DND-41 (cell line): ENCODE measurements around the gene NDRG2.

Source experiments
- ATAC-seq: fragments of 200-7000 bp; cut with Tn5 transposase; 3 replicates; pipeline ENCODE4 v1.9.1; 2021; ENCODE audit warnings: low read depth; ENCODE audit not compliant: insufficient read depth
- DNase-seq: peaks from one replicate; pipeline ENCODE4 v3.0.0-alpha.2; 2020
- H2AFZ ChIP-seq: 2 replicates; pipeline ENCODE4 v1.6.0; 2012; ENCODE audit warnings: low read depth, low read length
- H3K27ac ChIP-seq: 2 replicates; pipeline ENCODE4 v1.5.1; 2012; ENCODE audit warnings: low read length, inconsistent platforms
- H3K27me3 ChIP-seq: fragments of 200-600 bp; sonication (generic); 2 replicates; pipeline ENCODE4 v1.6.0; 2012; ENCODE audit warnings: low read length, mild to moderate bottlenecking, inconsistent platforms; ENCODE audit not compliant: insufficient read depth, poor library complexity
- H3K36me3 ChIP-seq: 2 replicates; pipeline ENCODE4 v1.5.1; 2012; ENCODE audit warnings: low read length, inconsistent platforms; ENCODE audit not compliant: insufficient read depth
- H3K4me1 ChIP-seq: 2 replicates; pipeline ENCODE4 v1.5.1; 2012; ENCODE audit warnings: mild to moderate bottlenecking, low read length; ENCODE audit not compliant: insufficient read depth
- H3K4me2 ChIP-seq: 2 replicates; pipeline ENCODE4 v1.6.0; 2012; ENCODE audit warnings: mild to moderate bottlenecking, moderate library complexity, low read length, inconsistent platforms; ENCODE audit not compliant: insufficient read depth
- H3K4me3 ChIP-seq, 2 experiments: fragments of 200-600 bp in 1 of 2; shearing (Covaris generic) in 1 of 2; 2 replicates each; pipeline ENCODE4 v1.5.1; 2012 to 2016; ENCODE audit warnings: inconsistent platforms in 2 of 2, low read length in 2 of 2, mild to moderate bottlenecking in 2 of 2, low read depth in 1 of 2, moderate library complexity in 1 of 2
- H3K79me2 ChIP-seq: 2 replicates; pipeline ENCODE4 v1.6.0; 2012; ENCODE audit warnings: low read length, inconsistent platforms; ENCODE audit not compliant: insufficient read depth
- H3K9ac ChIP-seq: 2 replicates; pipeline ENCODE4 v1.6.0; 2012; ENCODE audit warnings: low read depth, mild to moderate bottlenecking, inconsistent platforms, low read length, moderate library complexity
- H3K9me3 ChIP-seq: 2 replicates; pipeline ENCODE4 v1.5.1; 2012; ENCODE audit warnings: low read length, moderate library complexity, mild to moderate bottlenecking, inconsistent platforms; ENCODE audit not compliant: insufficient read depth, severe bottlenecking
- H4K20me1 ChIP-seq: 2 replicates; pipeline ENCODE4 v1.6.0; 2012; ENCODE audit warnings: low read length; ENCODE audit not compliant: insufficient read depth
- CTCF ChIP-seq: IDR thresholded peaks from 2 replicates; pipeline ENCODE4 v1.5.1; 2012; ENCODE audit warnings: borderline replicate concordance, low read length, moderate library complexity, mild to moderate bottlenecking; ENCODE audit not compliant: poor library complexity, severe bottlenecking; ENCODE audit errors: extremely low read depth
- EZH2 ChIP-seq: IDR thresholded peaks from 3 replicates; pipeline ENCODE4 v1.6.1; 2012; ENCODE audit warnings: borderline replicate concordance, low read depth, mild to moderate bottlenecking, moderate library complexity, low read length, inconsistent platforms; ENCODE audit not compliant: severe bottlenecking

NDRG2 gene

GRCh38 chr14:21070083-21070609 is 45.3 kb upstream of the NDRG2 start, which contains the start of gene ARHGEF40:
Gene ARHGEF40 (plus strand): TSS chr14:21070304. CDS start chr14:21070397, 93 bp downstream.
- no peak for TF ChIP-seq CTCF
- H3K4me1 ChIP-seq, result peaks cover 23% of the 10 kb centered on the region
- peak within 1 kb of the TSS; percentile 47 for H3K9ac ChIP-seq
- ATAC-seq (no peak), DNase-seq (no peak)
- H3K36me3 ChIP-seq, result no peaks in the 10 kb centered on the region
- H3K4me3 ChIP-seq, result peak within 1 kb of the TSS; percentile 17 to 58; a peak in 3 of 4 replicates
- peaks cover 59% of the 10 kb centered on the region for H3K27me3 ChIP-seq
- peak within 1 kb of the TSS; percentile 89 for H3K4me2 ChIP-seq
- H3K27ac ChIP-seq, result no peak within 1 kb of the TSS
- peaks cover 24% of the 10 kb centered on the region; the same call in 1 of the 2 replicates for H4K20me1 ChIP-seq
- no peaks in the 10 kb centered on the region for H3K79me2 ChIP-seq
- H2AFZ ChIP-seq, result peak within 1 kb of the TSS; percentile 45
- no peaks in the 10 kb centered on the region for H3K9me3 ChIP-seq

- Histone ChIP-seq H3K27ac (no peak overlapping the region), H3K9ac (no peak overlapping the region), H3K4me3 (peak overlapping the region in 1 of 2 experiments; percentile 58; a peak in 1 of 4 replicates), H4K20me1 (peaks cover 24% of the 10 kb centered on the region; the same call in 1 of the 2 replicates), H3K79me2 (no peaks in the 10 kb centered on the region), H3K4me2 (peak overlapping the region; percentile 89), H3K9me3 (no peaks in the 10 kb centered on the region), H2AFZ (no peak overlapping the region), H3K36me3 (no peaks in the 10 kb centered on the region), H3K4me1 (peaks cover 23% of the 10 kb centered on the region), H3K27me3 (peaks cover 59% of the 10 kb centered on the region)
- TF ChIP-seq EZH2 (peak; percentile 88), CTCF (no peak)
- DNase-seq (no peak), ATAC-seq (no peak)
Observed at GRCh38 chr14:21069388-21070082, 44.7 kb upstream of the NDRG2 start.

- Histone ChIP-seq H3K4me1 (peaks cover 23% of the 10 kb centered on the region), H2AFZ (no peak overlapping the region), H3K4me3 (no peak overlapping the region), H3K4me2 (no peak overlapping the region), H3K9me3 (no peaks in the 10 kb centered on the region), H3K27me3 (peaks cover 59% of the 10 kb centered on the region), H3K27ac (no peak overlapping the region), H4K20me1 (peaks cover 24% of the 10 kb centered on the region; the same call in 1 of the 2 replicates), H3K36me3 (no peaks in the 10 kb centered on the region), H3K9ac (no peak overlapping the region), H3K79me2 (no peaks in the 10 kb centered on the region)
- DNase-seq (peak; percentile 27), ATAC-seq (no peak)
- TF ChIP-seq EZH2, result no peak
- TF ChIP-seq CTCF, result peak; percentile 54
Observed at GRCh38 chr14:21068521-21069387, 43.9 kb upstream of the NDRG2 start.
